HG02623 (cell line): ENCODE results near the gene PTK7.
"Not testable (repeated sequence)": the region's sequence is repeated elsewhere in the genome, so short reads cannot be mapped to it uniquely, and the experiment has no call there.

Source experiments
- ATAC-seq: cut with Tn5 transposase; IDR thresholded peaks from one replicate; pipeline ENCODE4 v1.9.1; 2021; ENCODE audit warnings: moderate library complexity; ENCODE audit not compliant: unreplicated experiment

PTK7 gene

DNA sequence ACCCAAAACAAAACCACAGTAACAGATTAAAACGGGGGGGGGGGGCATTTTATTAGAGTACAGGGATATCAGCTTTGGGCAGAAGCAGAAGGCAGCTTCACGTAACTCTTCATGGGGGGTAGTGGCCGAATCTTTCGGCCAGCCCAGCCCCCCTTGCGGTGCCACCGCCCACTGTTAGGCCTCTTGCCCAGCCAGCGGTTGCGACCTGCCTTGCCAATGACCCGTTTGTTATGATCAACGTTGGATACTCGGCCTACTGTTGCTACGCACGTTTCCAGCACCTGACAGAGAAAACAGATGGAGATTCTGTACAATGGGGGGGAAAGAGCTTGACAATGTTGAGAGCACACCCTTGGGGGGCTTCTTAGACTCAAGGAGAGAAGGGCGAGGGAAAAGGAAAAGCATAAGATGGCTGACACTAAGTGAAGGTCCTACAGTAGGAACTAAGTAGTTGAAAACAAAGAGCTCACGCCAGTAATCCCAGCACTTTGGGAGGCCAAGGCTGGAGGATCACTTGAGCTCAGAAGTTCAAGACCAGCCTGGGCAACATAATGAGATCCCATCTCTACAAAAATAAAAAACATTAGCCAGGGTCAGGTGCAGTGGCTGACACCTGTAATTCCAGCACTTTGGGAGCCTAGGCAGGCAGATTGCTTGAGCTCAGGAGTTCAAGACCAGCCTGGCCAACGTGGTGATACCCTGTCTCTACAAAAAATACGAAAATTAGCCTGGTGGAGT, 21.7 kb upstream of the PTK7 start:
- ATAC-seq, result no peak

DNA sequence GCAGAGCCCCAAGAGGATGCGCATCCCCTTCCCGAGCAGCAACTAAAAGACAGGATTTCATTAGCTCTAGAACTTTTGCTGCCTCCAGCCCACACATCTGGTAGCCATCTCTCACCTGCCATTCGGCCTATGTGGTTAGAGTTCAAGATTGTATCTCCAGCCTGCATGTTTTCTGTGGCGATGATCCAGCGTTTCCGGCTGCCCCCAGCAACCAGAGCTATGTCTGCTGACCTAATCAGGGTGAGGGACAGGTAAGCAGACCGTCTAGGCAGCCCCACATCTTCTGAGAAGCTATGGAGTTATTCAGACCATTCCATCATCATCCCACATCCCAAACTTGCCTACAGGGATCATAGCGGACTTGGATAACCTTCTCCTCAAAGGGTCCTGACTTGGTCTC, 20.1 kb upstream of the PTK7 start:
- ATAC-seq, result no peak

GRCh38 chr6:43058531-43058930, 17.6 kb upstream of the PTK7 start:
- ATAC-seq, result no peak

- ATAC-seq, result peak; percentile 87
These were observed 16.7 kb upstream of the PTK7 start, which contains the start of the genes KLC4 and MRPL2 for GRCh38 chr6:43059168-43060033. TSS of gene KLC4 (plus strand) at chr6:43059631. CDS start at chr6:43061336, 1,705 bp downstream. TSS of gene MRPL2 (minus strand) at chr6:43059434. CDS start at chr6:43059381, 53 bp downstream.

GRCh38 chr6:43060034-43060754, 15.9 kb upstream of the PTK7 start:
- no peak for ATAC-seq

DNA sequence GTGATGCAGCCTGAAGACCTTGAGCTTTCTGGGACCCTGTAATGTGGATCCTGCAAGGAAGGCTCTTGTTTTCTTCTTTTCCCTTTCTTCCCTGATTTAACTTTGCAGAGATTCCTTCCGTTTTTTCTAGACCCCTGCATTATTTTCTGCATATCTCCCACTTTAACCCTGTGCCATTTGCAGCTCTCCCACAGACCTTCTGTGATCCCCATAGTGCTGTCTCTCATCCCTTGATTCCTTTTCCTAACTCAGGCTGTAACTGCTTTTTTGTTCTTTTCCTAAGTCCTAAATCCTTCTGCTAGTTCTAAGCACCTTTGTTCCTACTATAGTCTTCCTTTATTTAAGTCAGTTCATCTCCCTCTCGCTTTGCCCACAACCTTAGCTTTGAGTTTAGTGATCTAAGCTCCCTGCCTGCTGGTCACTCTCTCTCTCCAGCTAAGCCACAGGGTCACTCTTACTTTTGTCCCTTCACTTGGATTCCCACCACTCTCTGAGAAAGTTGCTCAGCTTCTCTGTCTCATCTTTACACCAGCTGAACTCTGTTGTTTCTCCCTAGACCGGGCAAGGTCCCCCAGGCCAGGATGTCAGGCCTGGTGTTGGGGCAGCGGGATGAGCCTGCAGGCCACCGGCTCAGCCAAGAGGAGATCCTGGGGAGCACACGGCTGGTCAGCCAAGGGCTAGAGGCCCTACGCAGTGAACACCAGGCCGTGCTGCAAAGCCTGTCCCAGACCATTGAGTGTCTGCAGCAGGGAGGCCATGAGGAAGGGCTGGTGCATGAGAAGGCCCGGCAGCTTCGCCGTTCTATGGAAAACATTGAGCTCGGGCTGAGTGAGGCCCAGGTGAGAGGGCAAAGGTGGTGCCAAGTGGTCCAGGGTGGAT, 15.1 kb upstream of the PTK7 start:
- ATAC-seq, result no peak

DNA sequence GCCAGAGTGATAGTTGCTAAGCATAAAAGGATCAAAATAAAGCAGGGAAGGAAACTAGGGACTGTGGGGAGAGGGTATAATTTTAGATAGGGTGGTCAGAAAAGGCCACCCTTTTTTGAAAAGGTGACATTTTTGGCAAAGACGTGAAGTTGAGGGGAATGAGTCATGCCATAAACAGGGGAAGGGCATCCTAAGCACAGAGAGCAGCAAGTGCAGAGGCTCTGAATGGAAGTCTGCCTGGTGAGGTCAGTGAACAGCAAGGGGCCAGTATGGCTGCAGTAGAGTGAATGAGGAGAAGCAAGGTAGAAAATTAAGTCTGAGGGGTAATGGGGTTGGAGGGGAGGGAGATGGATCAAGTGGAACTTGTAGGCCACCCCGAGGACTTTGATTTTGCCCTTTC, 14.3 kb upstream of the PTK7 start:
- ATAC-seq, result no peak

GRCh38 chr6:43062818-43063217, 13.3 kb upstream of the PTK7 start:
- no peak for ATAC-seq

DNA sequence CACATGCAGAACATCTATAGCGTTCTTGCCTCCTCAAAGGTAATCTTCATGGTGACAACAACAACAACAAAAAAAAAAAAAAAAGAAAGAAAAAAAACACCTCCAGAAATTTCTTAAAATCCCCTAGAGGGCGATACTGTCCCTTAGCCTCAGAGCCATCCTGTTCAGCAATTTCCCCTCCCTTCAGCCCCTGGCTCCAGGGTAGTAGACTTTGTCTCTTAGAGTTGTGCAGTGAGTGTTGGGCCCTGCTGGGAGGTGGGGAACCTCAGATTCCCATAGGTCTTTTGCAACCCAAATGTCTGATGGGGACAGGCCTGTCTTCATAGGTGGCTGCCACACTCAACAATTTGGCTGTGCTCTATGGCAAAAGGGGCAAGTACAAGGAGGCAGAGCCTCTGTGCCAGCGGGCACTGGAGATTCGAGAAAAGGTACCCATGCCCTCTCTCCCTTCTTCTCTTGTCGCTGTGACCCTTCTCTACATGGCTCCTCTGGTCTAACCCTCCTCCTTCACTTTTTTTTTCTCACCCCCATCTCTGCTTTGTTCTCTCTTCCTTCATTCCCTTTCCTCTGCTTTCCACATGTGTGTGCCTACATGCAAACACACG, 6.0 kb upstream of the PTK7 start:
- ATAC-seq, result no peak

- ATAC-seq, result no peak
These were observed 1.1 kb upstream of the PTK7 start for GRCh38 chr6:43074847-43075669.

DNA sequence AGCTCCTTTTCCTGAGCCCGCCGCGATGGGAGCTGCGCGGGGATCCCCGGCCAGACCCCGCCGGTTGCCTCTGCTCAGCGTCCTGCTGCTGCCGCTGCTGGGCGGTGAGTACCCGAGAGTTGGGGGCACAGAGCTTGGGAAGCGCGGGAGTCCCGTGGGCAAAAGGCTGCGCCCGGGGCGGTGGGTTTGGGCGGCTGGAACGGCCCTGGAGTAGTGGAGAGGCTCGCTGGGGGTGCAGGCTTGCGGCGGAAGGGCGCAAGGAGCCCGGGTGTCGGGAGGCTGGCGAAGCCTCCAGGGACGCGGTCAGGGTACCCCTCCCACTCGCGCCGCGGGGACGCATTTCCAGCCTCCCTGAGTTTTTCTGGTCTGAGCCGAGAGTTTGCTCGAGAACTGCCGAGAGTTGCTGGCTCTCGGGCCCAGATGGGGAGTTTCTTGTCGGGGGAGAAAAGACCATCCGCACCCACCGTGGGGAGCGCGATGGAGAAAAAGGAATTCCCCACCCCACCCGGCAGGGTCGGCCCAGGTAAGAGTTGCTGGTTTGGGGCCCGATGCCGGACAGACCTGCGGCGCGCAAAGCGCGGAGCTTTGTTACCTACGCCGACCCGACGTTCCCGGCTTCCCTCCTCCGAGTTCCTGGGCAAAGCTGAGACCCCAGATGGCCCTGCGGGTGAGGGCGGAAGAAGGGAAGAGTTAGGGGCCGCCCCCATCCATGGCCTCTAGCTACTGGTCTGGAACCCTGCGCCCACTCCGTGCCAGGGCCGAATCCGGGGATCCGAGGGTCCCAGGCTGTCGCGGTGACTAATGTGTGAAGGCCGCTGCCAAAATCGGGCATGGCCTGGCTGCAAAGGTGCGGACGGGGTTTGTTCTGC, 584 bp downstream of the PTK7 start:
- no peak for ATAC-seq

DNA sequence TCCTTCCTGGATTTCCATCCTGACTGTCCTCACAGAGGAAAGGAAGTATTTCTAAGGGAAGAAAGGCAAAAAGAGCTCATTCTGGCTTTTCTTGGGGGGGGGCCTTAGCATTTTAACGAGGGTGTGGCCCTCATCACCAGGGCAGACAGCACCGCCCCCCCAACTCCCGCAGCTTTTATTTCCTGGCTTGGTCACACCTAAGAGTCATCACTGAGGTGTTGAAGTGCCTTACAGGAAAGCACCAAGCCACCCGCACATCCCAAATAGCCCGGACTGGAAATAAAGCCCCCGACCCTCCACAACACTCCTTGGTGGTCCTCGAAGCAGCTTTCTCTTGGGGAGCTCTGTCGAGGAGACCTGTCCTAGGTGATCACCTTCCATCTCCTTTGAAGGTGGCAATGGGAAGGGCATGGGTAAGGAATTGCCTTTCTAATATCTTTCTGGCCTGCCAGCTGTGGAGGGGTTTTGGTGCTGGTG, 1.3 kb downstream of the PTK7 start:
- ATAC-seq, result no peak

GRCh38 chr6:43077981-43078511, 1.9 kb downstream of the PTK7 start:
- no peak for ATAC-seq

- no peak for ATAC-seq
These were observed 2.6 kb downstream of the PTK7 start for GRCh38 chr6:43078691-43079090.

DNA sequence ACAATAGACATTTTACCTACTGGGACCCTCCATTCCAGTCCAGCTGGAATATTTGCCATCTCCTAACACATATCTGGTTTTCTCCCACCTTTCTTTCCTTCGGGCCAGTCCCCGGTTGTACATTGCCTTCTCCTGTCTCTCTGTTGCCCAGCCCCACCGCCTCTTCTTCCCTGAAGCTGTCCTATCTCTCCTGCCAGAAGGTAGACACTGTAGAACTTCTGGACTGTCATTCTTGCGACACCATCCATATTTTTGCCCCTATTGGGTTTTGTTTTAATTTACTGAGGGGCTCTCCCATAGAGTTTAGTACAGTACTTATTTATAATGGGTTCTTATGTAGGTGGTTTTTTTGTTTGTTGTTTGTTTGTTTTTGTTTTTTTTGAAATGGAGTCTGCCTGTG, 4.9 kb downstream of the PTK7 start:
- no peak for ATAC-seq

GRCh38 chr6:43081922-43082321, 5.8 kb downstream of the PTK7 start:
- ATAC-seq, result not testable (repeated sequence)

- no peak for ATAC-seq
These were observed 6.9 kb downstream of the PTK7 start for GRCh38 chr6:43082806-43083655.
